ENCODE measurements around the gene SLK. TPM values are rescaled to one million over a fixed set of nuclear protein-coding genes. Genes with fewer than 3 reads are reported as not detected.

SLK gene
- total RNA-seq, 1 donor from 2014 or later = 42.7 TPM

GRCh38 chr10:104061196-104061595, 94.3 kb downstream of the SLK start:
- no peak for DNase-seq (ENCODE audit: low spot score)
- Mint-ChIP-seq H3K27me3 (ENCODE audit: insufficient read depth, low read depth) (peaks cover 2% of the 10 kb centered on the region), H3K27ac (no peak overlapping the region), H3K36me3 (no peaks in the 10 kb centered on the region), H3K4me1 (peaks cover 20% of the 10 kb centered on the region), H3K4me3 (no peak overlapping the region), H3K9me3 (no peaks in the 10 kb centered on the region)
- Histone ChIP-seq H3K36me3 (no peaks in the 10 kb centered on the region), H2AFZ (replicated peaks) (no peak overlapping the region), H3K79me2 (ENCODE audit: low read depth) (no peaks in the 10 kb centered on the region), H3K4me3 (no peak overlapping the region), H3K4me2 (no peak overlapping the region), H3K27me3 (no peaks in the 10 kb centered on the region), H3K27ac (no peak overlapping the region), H4K20me1 (ENCODE audit: low read depth) (no peaks in the 10 kb centered on the region), H3K9ac (no peak overlapping the region), H3F3A (ENCODE audit: low read depth) (peaks cover 35% of the 10 kb centered on the region), H3K9me3 (ENCODE audit: low read depth) (no peaks in the 10 kb centered on the region), H3K4me1 (peaks cover 36% of the 10 kb centered on the region)
- no peak for TF ChIP-seq CTCF (IDR thresholded peaks at IDR 0.05)
- no peak for TF ChIP-seq EZH2phosphoT487 (IDR thresholded peaks at IDR 0.05)
- TF ChIP-seq EZH2 (IDR thresholded peaks at IDR 0.05) = no peak

GRCh38 chr10:104065748-104066147, 98.8 kb downstream of the SLK start:
- no peak overlapping the region for H3K4me2 ChIP-seq
- no peaks in the 10 kb centered on the region for H4K20me1 ChIP-seq (ENCODE audit: low read depth)
- no peak overlapping the region for H3K4me3 ChIP-seq
- no peak overlapping the region for H2AFZ ChIP-seq (replicated peaks)
- DNase-seq (ENCODE audit: low spot score) = no peak
- TF ChIP-seq EZH2phosphoT487 (IDR thresholded peaks at IDR 0.05) (no peak), CTCF (IDR thresholded peaks at IDR 0.05) (no peak), EZH2 (IDR thresholded peaks at IDR 0.05) (no peak)
- H3K9me3 Mint-ChIP-seq = no peaks in the 10 kb centered on the region
- H3K4me1 Mint-ChIP-seq = peaks cover 23% of the 10 kb centered on the region
- H3K36me3 ChIP-seq = no peaks in the 10 kb centered on the region
- H3K9me3 ChIP-seq (ENCODE audit: low read depth) = no peaks in the 10 kb centered on the region
- no peaks in the 10 kb centered on the region for H3K27me3 ChIP-seq
- H3K27me3 Mint-ChIP-seq (ENCODE audit: insufficient read depth, low read depth) = no peaks in the 10 kb centered on the region
- no peak overlapping the region for H3K4me3 Mint-ChIP-seq
- H3F3A ChIP-seq (ENCODE audit: low read depth) = peaks cover 39% of the 10 kb centered on the region
- no peaks in the 10 kb centered on the region for H3K36me3 Mint-ChIP-seq
- no peak overlapping the region for H3K27ac Mint-ChIP-seq
- peaks cover 44% of the 10 kb centered on the region for H3K4me1 ChIP-seq
- H3K27ac ChIP-seq = no peak overlapping the region
- H3K9ac ChIP-seq = no peak overlapping the region
- no peaks in the 10 kb centered on the region for H3K79me2 ChIP-seq (ENCODE audit: low read depth)

- TF ChIP-seq EZH2phosphoT487 (IDR thresholded peaks at IDR 0.05) (no peak), CTCF (IDR thresholded peaks at IDR 0.05) (no peak), EZH2 (IDR thresholded peaks at IDR 0.05) (no peak)
- DNase-seq (ENCODE audit: low spot score) = peak; percentile 43
- no peaks in the 10 kb centered on the region for H3K36me3 ChIP-seq
- Mint-ChIP-seq H3K27me3 (ENCODE audit: insufficient read depth, low read depth) (no peaks in the 10 kb centered on the region), H3K36me3 (no peaks in the 10 kb centered on the region), H3K4me3 (peak overlapping the region; percentile 54), H3K4me1 (peaks cover 23% of the 10 kb centered on the region), H3K9me3 (no peaks in the 10 kb centered on the region), H3K27ac (no peak overlapping the region)
- H3K9ac ChIP-seq = no peak overlapping the region
- H4K20me1 ChIP-seq (ENCODE audit: low read depth) = no peaks in the 10 kb centered on the region
- H3K79me2 ChIP-seq (ENCODE audit: low read depth) = no peaks in the 10 kb centered on the region
- peak overlapping the region; percentile 64 for H3K27ac ChIP-seq
- peak overlapping the region; percentile 78 for H2AFZ ChIP-seq (replicated peaks)
- H3K9me3 ChIP-seq (ENCODE audit: low read depth) = no peaks in the 10 kb centered on the region
- peak overlapping the region; percentile 78 for H3K4me2 ChIP-seq
- no peaks in the 10 kb centered on the region for H3K27me3 ChIP-seq
- peaks cover 39% of the 10 kb centered on the region for H3F3A ChIP-seq (ENCODE audit: low read depth)
- H3K4me1 ChIP-seq = peaks cover 44% of the 10 kb centered on the region
- H3K4me3 ChIP-seq = peak overlapping the region; percentile 33
These were observed 100.0 kb downstream of the SLK start for GRCh38 chr10:104066945-104067344.

All from neural progenitor cell (in vitro differentiated cells).